ENCODE results near the gene FMNL1. TPM values are rescaled to one million over a fixed set of nuclear protein-coding genes. Genes with fewer than 3 reads are reported as not detected.

FMNL1 gene
- total and polyA plus RNA-seq, 8 donors, result 4.5 to 34.5 (median 10.0) TPM

DNA sequence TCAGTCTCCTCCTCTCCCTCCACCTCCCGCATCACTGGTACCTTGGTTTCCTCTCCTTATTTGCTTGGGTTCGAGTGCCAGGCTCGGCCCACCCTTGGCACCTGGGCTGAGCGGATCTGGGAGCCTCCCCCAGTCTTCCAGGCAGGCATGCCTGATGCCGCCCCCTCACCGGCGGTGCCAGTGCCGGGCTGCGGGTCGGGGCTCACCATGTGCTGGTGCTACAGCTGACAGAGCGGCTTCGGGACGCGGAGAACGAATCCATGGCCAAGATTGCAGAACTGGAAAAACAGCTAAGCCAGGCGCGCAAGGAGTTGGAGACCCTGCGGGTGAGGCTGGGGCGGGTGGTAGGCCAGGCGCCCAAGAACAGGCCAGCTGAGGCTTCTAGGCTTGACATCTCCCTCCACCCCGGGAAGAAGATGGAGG, 19.2 kb downstream of the FMNL1 start:
- Histone ChIP-seq H3K9me3 (no peaks in the 10 kb centered on the region), H3K27ac (no peak overlapping the region), H3K4me1 (peaks cover 10 to 34% (median 16%) of the 10 kb centered on the region in 4 donors), H3K4me3 (peak overlapping the region in 3 of 4 donors; percentile 31 to 41 (median 34)), H3K36me3 (peaks cover 3 to 94% (median 58%) of the 10 kb centered on the region in 4 donors), H3K27me3 (peaks cover 0 to 49% (median 9%) of the 10 kb centered on the region in 3 donors)
- no peak for TF ChIP-seq POLR2A (IDR thresholded peaks at IDR 0.05)
- TF ChIP-seq, protein P1, sequence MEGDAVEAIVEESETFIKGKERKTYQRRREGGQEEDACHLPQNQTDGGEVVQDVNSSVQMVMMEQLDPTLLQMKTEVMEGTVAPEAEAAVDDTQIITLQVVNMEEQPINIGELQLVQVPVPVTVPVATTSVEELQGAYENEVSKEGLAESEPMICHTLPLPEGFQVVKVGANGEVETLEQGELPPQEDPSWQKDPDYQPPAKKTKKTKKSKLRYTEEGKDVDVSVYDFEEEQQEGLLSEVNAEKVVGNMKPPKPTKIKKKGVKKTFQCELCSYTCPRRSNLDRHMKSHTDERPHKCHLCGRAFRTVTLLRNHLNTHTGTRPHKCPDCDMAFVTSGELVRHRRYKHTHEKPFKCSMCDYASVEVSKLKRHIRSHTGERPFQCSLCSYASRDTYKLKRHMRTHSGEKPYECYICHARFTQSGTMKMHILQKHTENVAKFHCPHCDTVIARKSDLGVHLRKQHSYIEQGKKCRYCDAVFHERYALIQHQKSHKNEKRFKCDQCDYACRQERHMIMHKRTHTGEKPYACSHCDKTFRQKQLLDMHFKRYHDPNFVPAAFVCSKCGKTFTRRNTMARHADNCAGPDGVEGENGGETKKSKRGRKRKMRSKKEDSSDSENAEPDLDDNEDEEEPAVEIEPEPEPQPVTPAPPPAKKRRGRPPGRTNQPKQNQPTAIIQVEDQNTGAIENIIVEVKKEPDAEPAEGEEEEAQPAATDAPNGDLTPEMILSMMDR (IDR thresholded peaks at IDR 0.05), result no peak
- TF ChIP-seq POLR2AphosphoS5 (IDR thresholded peaks at IDR 0.05), result no peak
- TF ChIP-seq EP300 (IDR thresholded peaks at IDR 0.05), result no peak
- 21 to 64% (median 38%) methylated on average over 14 to 21 of the region's 21 CpGs for WGBS, 5 donors
- DNase-seq, result peak in 1 of 2 donors; percentile 71
- intact Hi-C loops (cut with DNase I; ENCODE audit: low total_unique reads), result no loop called here

DNA sequence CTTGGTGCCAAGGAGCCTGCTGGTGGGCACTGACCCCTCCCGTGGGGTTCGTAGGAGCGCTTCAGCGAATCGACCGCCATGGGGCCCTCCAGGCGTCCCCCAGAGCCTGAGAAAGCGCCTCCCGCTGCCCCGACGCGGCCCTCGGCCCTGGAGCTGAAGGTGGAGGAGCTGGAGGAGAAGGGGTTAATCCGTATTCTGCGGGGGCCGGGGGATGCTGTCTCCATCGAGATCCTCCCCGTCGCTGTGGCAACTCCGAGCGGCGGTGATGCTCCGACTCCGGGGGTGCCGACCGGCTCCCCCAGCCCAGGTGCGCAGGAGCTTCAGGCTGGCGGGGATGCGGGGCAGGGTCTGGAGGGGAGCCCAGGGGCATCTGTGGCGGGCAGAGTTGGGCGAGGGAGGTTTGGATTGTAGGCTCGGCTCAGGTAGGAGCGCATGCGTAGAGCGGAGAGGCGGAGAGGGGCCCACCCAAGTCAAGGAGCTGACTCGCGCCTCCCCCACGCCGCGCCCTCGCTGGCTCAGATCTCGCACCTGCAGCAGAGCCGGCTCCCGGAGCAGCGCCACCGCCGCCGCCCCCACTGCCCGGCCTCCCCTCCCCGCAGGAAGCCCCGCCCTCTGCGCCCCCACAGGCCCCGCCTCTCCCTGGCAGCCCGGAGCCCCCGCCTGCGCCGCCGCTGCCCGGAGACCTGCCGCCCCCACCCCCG, 19.8 kb downstream of the FMNL1 start:
- Histone ChIP-seq H3K4me3 (peak overlapping the region; percentile 23 to 41 (median 32)), H3K27me3 (peaks cover 0 to 44% (median 9%) of the 10 kb centered on the region in 3 donors), H3K27ac (peak overlapping the region in 1 of 5 donors; percentile 17), H3K4me1 (peaks cover 12 to 39% (median 20%) of the 10 kb centered on the region in 4 donors), H3K36me3 (peaks cover 3 to 94% (median 63%) of the 10 kb centered on the region in 4 donors), H3K9me3 (no peaks in the 10 kb centered on the region)
- intact Hi-C loops (cut with DNase I; ENCODE audit: low total_unique reads), result no loop called here
- peak; percentile 60 to 91 for DNase-seq
- TF ChIP-seq, protein P1 (IDR thresholded peaks at IDR 0.05), result no peak
- TF ChIP-seq POLR2AphosphoS5 (IDR thresholded peaks at IDR 0.05), result no peak
- TF ChIP-seq EP300 (IDR thresholded peaks at IDR 0.05), result no peak
- TF ChIP-seq POLR2A (IDR thresholded peaks at IDR 0.05), result no peak
- WGBS, 5 donors, result 15 to 56% (median 26%) methylated on average over 22 to 62 of the region's 62 CpGs

DNA sequence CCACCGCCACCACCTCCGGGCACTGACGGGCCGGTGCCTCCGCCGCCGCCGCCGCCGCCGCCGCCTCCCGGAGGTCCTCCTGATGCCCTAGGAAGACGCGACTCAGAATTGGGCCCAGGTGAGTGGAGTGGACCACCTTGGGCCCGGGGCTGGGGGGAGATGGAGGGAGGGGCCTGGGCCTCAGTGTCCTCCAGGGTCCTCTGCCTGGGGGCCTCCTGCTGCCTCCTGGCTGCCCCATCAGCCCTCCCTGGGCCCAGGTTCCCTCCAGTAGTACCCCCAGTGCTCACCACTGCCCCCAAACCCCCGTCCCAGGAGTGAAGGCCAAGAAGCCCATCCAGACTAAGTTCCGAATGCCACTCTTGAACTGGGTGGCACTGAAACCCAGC, 20.3 kb downstream of the FMNL1 start:
- intact Hi-C loops (cut with DNase I; ENCODE audit: low total_unique reads), result no loop called here
- H3K27ac ChIP-seq, result peak overlapping the region in 1 of 5 donors; percentile 17
- no peak for DNase-seq
- peaks cover 3 to 95% (median 63%) of the 10 kb centered on the region in 4 donors for H3K36me3 ChIP-seq
- TF ChIP-seq, protein P1 (IDR thresholded peaks at IDR 0.05), result no peak
- TF ChIP-seq POLR2AphosphoS5 (IDR thresholded peaks at IDR 0.05) (no peak), POLR2A (IDR thresholded peaks at IDR 0.05) (no peak), EP300 (IDR thresholded peaks at IDR 0.05) (no peak)
- WGBS, 5 donors, result 27 to 63% (median 31%) methylated on average over 1 to 18 of the region's 18 CpGs; no CpG with 5 or more reads in 1 of the 5 donors
- peak overlapping the region; percentile 23 to 41 (median 32) for H3K4me3 ChIP-seq
- peaks cover 0 to 44% (median 9%) of the 10 kb centered on the region in 3 donors for H3K27me3 ChIP-seq
- H3K4me1 ChIP-seq, result peaks cover 18 to 45% (median 26%) of the 10 kb centered on the region in 4 donors
- no peaks in the 10 kb centered on the region for H3K9me3 ChIP-seq

DNA sequence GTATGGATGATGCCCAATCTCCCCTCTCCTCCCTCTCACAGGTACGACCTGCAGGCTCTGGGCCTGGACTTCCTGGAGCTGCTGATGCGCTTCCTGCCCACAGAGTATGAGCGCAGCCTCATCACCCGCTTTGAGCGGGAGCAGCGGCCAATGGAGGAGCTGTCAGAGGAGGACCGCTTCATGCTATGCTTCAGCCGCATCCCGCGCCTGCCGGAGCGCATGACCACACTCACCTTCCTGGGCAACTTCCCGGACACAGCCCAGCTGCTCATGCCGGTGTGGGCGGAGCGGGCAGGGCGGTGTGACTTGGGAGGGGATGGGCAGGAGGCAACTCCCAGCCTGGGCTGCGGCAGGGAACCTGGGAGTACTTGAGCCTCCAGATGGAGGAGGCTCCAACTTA, 22.1 kb downstream of the FMNL1 start:
- WGBS, 5 donors, result 31 to 83% (median 40%) methylated on average over 1 to 18 of the region's 18 CpGs
- intact Hi-C loops (cut with DNase I; ENCODE audit: low total_unique reads), result no loop called here
- no peaks in the 10 kb centered on the region for H3K9me3 ChIP-seq
- no peak overlapping the region for H3K4me3 ChIP-seq
- peaks cover 3 to 77% (median 55%) of the 10 kb centered on the region in 4 donors for H3K36me3 ChIP-seq
- peak; percentile 80 to 82 for DNase-seq
- no peak overlapping the region for H3K27ac ChIP-seq
- TF ChIP-seq POLR2AphosphoS5 (IDR thresholded peaks at IDR 0.05) (peak in 2 of 3 donors; percentile 50 to 72), POLR2A (IDR thresholded peaks at IDR 0.05) (no peak)
- TF ChIP-seq, protein P1 (IDR thresholded peaks at IDR 0.05), result no peak
- H3K27me3 ChIP-seq, result peaks cover 0 to 33% (median 9%) of the 10 kb centered on the region in 3 donors
- peaks cover 19 to 62% (median 40%) of the 10 kb centered on the region in 4 donors for H3K4me1 ChIP-seq

All from stomach (tissue), 9 donors.